NCI-H345 treated with DMSO at 0.1 percent for 48 hours (cell line): Measurements from ENCODE around the gene EIF5A2.
"Not testable (repeated sequence)": the region's sequence is repeated elsewhere in the genome, so short reads cannot be mapped to it uniquely, and the experiment has no call there.

Experiments used
- DNase-seq: peaks from one replicate; lab custom pipeline; 2025; ENCODE audit not compliant: unreplicated experiment; lab: John Stamatoyannopoulos, UW

The EIF5A2 gene

DNA sequence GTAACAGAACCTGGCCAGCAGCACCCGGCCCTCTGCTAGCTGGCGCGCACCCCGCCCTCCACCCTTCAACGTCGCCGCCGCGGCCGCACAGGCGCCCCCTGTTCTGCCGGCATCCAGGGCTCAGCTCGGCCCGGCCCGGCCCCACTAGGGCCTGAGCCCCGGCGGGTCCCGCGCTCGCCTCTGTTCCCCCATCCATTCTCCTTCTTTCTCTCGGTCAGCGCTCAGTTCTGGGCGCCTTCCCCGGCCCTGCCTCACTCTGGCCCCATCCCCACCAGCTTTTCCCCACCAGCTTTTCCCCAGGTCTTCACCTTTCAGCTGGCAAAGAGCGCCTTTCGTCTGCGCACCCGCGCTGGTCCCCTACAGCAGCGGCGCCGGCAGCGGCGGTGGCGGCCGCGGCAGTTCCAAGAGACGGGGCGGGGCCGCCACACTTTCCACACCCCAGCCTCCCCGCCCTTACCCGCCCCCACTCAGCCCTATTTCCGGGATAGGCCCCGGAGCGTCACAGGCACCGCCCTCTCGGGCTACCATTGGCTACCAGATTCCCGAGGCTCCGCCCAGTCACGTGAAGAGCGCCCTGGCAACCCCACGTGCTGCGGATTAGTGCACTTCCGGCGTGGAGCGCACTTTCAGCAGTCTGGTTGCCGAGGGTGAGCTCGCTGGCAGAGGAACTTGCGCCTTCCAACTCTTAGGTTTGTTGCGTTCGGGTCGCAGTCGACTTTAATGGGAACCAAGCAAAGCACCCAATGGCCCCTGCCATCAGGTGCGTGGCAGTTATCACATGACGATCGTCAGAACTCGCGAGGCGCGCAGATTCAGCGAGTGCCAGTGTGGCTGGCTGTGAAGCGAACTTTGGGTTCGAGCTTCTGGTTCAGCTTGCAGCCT is at the start of gene EIF5A2:
Gene EIF5A2 (minus strand): TSS at position 403 of the 882 bp plus-strand sequence. CDS start 831 bp downstream, outside the sequence.
- DNase-seq, result peak; percentile 58

DNA sequence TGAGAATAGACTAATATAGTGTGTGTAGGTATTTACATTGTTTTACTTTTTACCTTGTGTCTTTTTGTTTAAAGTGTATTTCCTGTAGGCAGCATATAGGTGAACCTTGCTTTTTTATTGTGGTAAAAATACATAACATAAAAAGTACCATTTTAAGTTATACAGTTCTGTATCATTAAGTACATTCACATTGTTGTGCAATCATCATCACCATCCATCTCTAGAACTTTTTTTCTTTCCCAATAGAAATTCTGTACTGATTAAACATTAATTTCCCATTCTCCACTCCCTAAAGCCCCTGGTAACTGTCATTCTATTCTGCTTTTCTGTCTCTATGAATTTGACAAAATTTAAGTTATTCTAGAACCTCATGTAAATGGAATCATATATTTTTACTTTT is 48.2 kb upstream of the EIF5A2 start:
- no peak for DNase-seq

GRCh38 chr3:170953736-170954135 is 45.3 kb upstream of the EIF5A2 start:
- DNase-seq, result no peak

DNA sequence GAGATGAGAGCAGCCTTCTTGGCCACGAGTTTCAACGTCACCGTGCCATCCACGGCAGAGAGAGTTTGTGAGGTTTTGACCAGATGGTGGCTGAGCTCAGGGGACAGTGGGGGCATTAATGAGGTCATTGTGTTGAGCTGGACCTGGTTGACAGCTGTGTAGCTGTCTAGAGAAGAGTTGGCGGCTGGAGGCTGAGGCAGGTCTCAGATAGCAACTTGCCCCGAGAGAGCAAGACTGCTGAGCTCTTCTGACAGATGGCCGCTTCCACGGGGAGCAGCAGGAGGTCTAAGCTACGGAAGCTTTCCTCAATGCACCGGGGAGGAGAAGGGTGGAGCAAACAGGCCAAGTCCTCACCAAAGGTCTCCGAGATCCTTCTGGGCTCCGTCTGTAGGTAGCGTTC is 44.8 kb upstream of the EIF5A2 start:
- DNase-seq, result no peak

DNA sequence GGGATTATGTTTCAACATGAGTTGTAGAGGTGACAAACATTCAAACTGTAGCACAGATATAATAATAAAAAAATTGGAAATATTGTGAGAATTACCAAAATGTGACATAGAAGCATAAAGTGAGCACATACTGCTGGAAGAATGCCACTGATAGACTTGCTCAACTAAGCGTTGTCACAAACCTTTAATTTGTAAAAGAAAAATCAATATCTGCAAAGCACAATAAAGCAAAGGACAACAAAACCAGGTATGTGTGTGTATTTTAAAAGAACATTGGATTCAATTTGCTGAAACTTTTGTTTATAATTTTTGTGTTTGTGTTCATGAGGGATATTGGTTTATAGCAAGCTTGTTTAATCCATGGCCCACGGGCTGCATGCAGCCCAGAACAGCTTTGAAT is 40.8 kb upstream of the EIF5A2 start:
- DNase-seq, result no peak

GRCh38 chr3:170947018-170947769 is 38.8 kb upstream of the EIF5A2 start:
- no peak for DNase-seq

GRCh38 chr3:170942011-170942410 is 33.6 kb upstream of the EIF5A2 start:
- DNase-seq, result no peak

- no peak for DNase-seq
These were observed 33.1 kb upstream of the EIF5A2 start for GRCh38 chr3:170941551-170941950.

DNA sequence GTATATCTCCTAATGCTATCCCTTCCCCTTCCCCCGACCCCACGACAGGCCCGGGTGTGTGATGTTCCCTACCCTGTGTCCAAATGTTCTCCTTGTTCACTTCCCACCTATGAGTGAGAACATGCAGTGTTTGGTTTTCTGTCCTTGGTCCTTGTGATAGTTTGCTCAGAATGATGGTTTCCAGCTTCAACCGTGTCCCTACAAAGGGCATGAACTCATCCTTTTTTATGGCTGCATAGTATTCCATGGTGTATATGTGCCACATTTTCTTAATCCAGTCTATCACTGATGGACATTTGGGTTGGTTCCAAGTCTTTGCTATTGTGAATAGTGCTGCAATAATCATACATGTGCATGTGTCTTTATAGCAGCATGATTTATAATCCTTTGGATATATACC is 24.6 kb upstream of the EIF5A2 start:
- not testable (repeated sequence) for DNase-seq

- not testable (repeated sequence) for DNase-seq
These were observed 15.1 kb upstream of the EIF5A2 start for GRCh38 chr3:170923553-170923952.

DNA sequence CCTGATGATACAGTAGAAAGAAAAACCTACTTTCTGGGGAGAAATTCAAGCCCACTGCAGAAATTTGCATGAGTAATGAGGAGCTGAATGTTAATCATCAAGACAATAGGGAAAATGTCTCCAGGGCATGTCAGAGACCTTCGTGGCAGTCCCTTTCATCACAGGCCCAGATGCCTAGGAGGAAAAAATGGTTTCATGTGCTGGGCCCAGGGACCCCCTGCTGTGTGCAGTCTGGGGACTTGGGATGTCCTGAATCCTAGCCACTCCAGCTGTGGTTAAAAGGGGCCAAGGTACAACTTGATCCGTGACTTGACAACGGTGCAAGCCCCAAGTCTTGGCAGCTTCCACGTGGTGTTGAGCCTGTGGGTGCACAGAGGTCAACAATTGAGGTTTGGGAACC is 10.3 kb upstream of the EIF5A2 start:
- DNase-seq, result no peak

DNA sequence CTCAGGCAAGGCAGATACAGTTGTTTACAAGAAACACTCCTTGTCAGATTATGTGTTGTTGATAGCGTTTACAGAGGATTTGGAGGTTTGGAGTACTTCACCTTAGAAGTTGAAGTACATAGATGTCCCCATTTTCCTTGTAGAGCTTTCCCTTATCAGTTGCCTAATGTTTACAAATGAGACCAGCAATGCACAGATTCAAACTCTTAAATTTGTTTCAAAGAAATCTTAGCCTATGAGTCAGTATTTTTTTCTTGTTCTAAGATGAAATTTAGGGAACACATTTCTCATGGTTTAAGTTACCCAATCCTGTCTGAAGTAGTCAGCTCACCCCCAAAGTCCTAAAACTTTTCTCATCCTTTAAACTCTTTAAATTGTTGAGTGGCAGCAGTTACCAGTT is 6.3 kb upstream of the EIF5A2 start:
- DNase-seq, result no peak

GRCh38 chr3:170914212-170914611 is 5.8 kb upstream of the EIF5A2 start:
- no peak for DNase-seq

DNA sequence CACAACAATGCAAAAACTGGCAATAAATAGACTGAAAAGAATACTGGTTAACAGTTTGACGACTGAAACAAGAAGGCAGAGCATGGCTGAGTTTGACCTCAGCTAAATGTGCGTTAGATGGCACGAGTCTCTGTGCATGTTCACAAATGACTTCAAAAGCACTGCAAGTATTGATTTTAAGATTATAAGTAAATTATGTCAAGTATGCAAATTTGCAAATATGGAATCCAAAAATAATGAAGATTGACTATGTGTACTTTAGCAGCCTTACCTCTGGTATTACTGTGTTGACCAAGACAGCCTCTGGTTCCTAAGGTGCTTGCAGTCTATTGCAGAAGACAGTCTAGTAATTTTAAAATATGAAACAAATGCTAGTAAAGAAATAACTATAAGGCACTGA is 2.6 kb upstream of the EIF5A2 start:
- DNase-seq, result no peak

GRCh38 chr3:170910542-170910941 is 2.1 kb upstream of the EIF5A2 start:
- DNase-seq, result no peak

DNA sequence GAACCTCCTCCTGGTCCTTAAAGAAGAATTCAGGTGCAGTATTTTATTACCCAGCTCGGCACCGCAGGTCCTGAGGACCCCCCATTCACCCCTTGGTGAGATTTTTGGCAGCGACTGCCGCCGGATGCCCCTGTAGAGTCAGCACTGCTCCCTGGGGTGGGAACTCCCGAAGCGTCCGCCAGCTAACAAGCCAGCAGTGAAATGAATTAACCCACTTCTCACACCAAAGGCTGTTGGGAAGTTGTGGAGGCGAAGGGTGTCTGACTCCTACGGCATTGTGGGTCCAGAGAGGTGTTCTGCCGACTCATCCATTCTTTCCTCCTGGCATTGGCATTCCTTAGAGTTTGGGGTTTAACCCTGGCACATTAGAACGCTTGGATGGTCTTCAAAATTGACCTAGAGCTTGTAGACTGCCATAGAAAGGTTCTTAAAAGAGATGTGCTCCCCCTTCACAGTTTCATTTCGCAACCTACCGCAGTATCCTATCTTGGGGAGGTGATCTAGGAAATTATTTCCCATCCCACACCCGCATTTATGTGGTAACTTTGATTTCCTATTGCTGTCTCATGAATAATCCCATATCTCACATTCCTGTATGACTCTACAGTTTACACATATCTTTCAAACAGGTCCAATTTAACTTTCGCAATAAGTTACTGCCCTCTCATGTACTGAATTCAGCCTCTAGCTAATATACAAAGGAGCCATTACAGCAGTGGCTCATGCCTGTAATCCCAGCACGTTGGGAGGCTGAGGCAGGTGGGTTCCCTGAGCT is 879 bp upstream of the EIF5A2 start:
- DNase-seq, result no peak

GRCh38 chr3:170907637-170908234 is 701 bp downstream of the EIF5A2 start:
- no peak for DNase-seq

DNA sequence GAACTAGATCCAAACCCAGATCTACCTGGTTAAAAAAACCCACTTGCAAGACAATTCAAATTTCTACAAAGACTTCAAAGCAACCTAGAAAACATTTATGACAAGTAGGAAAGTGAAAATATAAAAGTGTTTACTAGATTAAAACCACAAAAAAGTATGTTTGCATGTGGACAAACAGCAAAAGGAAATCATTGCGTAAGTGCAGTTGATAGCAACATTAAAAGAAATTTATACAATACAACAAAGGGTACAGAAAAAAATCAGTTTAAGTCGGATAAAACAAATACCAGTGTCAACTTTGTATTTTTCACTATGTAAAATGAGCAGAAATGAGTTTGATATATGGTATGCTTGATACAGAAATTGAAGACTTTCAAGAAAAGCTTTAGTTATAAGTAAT is 2.6 kb downstream of the EIF5A2 start:
- no peak for DNase-seq

GRCh38 chr3:170903123-170903522 is 5.3 kb downstream of the EIF5A2 start:
- DNase-seq, result no peak

GRCh38 chr3:170899455-170899854 is 9.0 kb downstream of the EIF5A2 start:
- no peak for DNase-seq

DNA sequence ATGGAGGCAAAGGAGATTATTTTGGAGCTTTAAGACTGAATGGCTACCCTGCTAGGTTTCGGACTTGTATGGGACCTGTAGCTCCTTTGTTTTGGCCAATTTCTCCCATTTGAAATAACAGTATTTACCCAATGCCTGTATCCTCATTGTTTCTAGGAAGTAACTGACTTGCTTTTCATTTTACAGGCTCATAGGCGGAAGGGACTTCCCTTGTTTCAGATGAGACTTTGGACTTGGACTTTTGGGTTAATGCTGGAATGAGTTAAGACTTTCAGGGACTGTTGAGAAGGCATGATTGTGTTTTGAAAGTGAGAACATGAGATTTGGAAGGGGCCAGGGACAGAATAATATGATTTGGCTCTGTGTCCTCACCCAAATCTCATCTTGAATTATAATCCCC is 10.5 kb downstream of the EIF5A2 start:
- no peak for DNase-seq
